Gastroesophageal sphincter (tissue), 4 donors: ENCODE data around the gene SNRNP70. TPM values are rescaled to one million over a fixed set of nuclear protein-coding genes. Genes with fewer than 3 reads are reported as not detected.

ENCODE experiments used
- ATAC-seq: fragments of 150-250 bp; one replicate; pipeline ENCODE4 v1.9.1; 2016; ENCODE audit warnings: mild to moderate bottlenecking, moderate library complexity
- H3K27ac ChIP-seq, 4 donors: fragments of 200-600 bp; sonication (generic) in 3 of 4; 1 replicate in 3 of 4; 2 replicates in 1 of 4; pipeline ENCODE4 v1.5.1; 2016 to 2019
- H3K27me3 ChIP-seq: fragments of 200-600 bp; sonication (generic); one replicate; pipeline ENCODE4 v1.5.1; 2019
- H3K36me3 ChIP-seq, 2 donors: fragments of 200-600 bp; sonication (generic); one replicate each; pipeline ENCODE4 v1.5.1; 2019; ENCODE audit warnings: control low read depth in 1 of 2
- H3K4me1 ChIP-seq, 3 donors: fragments of 200-600 bp; sonication (generic); 1 replicate in 2 of 3; 2 replicates in 1 of 3; pipeline ENCODE4 v1.5.1; 2016 to 2019; ENCODE audit warnings: control low read depth in 2 of 3
- H3K4me3 ChIP-seq, 2 donors: fragments of 200-600 bp; sonication (generic); one replicate each; pipeline ENCODE4 v1.5.1; 2019; ENCODE audit warnings: mild to moderate bottlenecking in 1 of 2, moderate library complexity in 1 of 2
- H3K9me3 ChIP-seq, 3 donors: fragments of 200-600 bp; sonication (generic); one replicate each; pipeline ENCODE4 v1.5.1; 2017 to 2019; ENCODE audit warnings: control low read depth in 2 of 3
- CTCF ChIP-seq, 4 experiments: fragments of 200-600 bp in 2 of 4; fragments of 450-650 bp in 2 of 4; sonication (generic) in 1 of 4; IDR thresholded peaks; one replicate each; pipeline ENCODE4 v1.5.1; 2017 to 2019; ENCODE audit warnings: antibody characterized with exemption in 4 of 4, mild to moderate bottlenecking in 2 of 4, moderate library complexity in 2 of 4
- EP300 ChIP-seq: sonication (generic); formaldehyde crosslinking; IDR thresholded peaks from one replicate; pipeline ENCODE4 v1.6.1; 2017; ENCODE audit warnings: antibody characterized with exemption, mild to moderate bottlenecking
- POLR2A ChIP-seq, 2 donors: fragments of 450-650 bp; IDR thresholded peaks; one replicate each; pipeline ENCODE4 v1.6.1; 2017; ENCODE audit warnings: antibody characterized with exemption in 2 of 2, mild to moderate bottlenecking in 2 of 2, moderate library complexity in 1 of 2
- POLR2AphosphoS5 ChIP-seq: sonication (generic); formaldehyde crosslinking; IDR thresholded peaks from one replicate; pipeline ENCODE4 v1.6.1; 2017; ENCODE audit warnings: antibody characterized with exemption
- WGBS, 2 donors: methylation state at CpG; one replicate each; pipeline ENCODE4 v1.1.5; 2018; ENCODE audit warnings: low coverage in 1 of 2; 5-methylcytosine and 5-hydroxymethylcytosine counted together
- total RNA-seq, 4 donors: library from RNA; depleted of rRNA; stranded (reverse); fragments of >200 nt; gene quantifications; one replicate each; pipeline ENCODE4 v1.1.0, GENCODE V29; 2016

Gene SNRNP70
- total RNA-seq, 4 donors from 2014 or later: 77.4 to 323 (median 192) TPM

- WGBS, 2 donors: no CpG with 5 or more reads among the region's 11 CpGs
- ATAC-seq: no peak
- peak overlapping the region in 3 of 4 donors; percentile 82 to 88 (median 83) for H3K27ac ChIP-seq
- no peaks in the 10 kb centered on the region for H3K27me3 ChIP-seq
- TF ChIP-seq EP300 (no peak), POLR2AphosphoS5 (no peak), POLR2A (IDR thresholded peaks at IDR 0.05) (no peak), CTCF (IDR thresholded peaks at IDR 0.05) (no peak)
- no peaks in the 10 kb centered on the region for H3K36me3 ChIP-seq
- H3K4me1 ChIP-seq: peaks cover 0 to 57% (median 30%) of the 10 kb centered on the region in 3 donors
- H3K9me3 ChIP-seq: no peaks in the 10 kb centered on the region
- H3K4me3 ChIP-seq: peak overlapping the region in 1 of 2 donors; percentile 77
Observed at GRCh38 chr19:49148044-49148682, 62.9 kb downstream of the SNRNP70 start.

GRCh38 chr19:49148784-49149651, 63.8 kb downstream of the SNRNP70 start:
- Histone ChIP-seq H3K4me1 (peaks cover 0 to 53% (median 28%) of the 10 kb centered on the region in 3 donors), H3K36me3 (no peaks in the 10 kb centered on the region), H3K9me3 (no peaks in the 10 kb centered on the region), H3K4me3 (peak overlapping the region; percentile 66 to 77), H3K27ac (peak overlapping the region; percentile 29 to 88 (median 82)), H3K27me3 (no peaks in the 10 kb centered on the region)
- ATAC-seq: peak; percentile 80
- no peak for TF ChIP-seq EP300
- peak; percentile 4 to 14 for TF ChIP-seq POLR2A (IDR thresholded peaks at IDR 0.05)
- WGBS, 2 donors: 2 to 4% methylated on average over 6 to 18 of the region's 49 CpGs

GRCh38 chr19:49149652-49150105, 64.4 kb downstream of the SNRNP70 start:
- ATAC-seq: peak; percentile 67
- H3K4me3 ChIP-seq: peak overlapping the region; percentile 66 to 77
- no peak for TF ChIP-seq POLR2A (IDR thresholded peaks at IDR 0.05)
- TF ChIP-seq POLR2AphosphoS5: peak; percentile 19
- TF ChIP-seq CTCF (IDR thresholded peaks at IDR 0.05): peak in 1 of 4 experiments; percentile 20
- TF ChIP-seq EP300: no peak
- H3K9me3 ChIP-seq: no peaks in the 10 kb centered on the region
- H3K27ac ChIP-seq: peak overlapping the region; percentile 29 to 88 (median 82)
- peaks cover 0 to 53% (median 28%) of the 10 kb centered on the region in 3 donors for H3K4me1 ChIP-seq
- H3K36me3 ChIP-seq: no peaks in the 10 kb centered on the region
- no peaks in the 10 kb centered on the region for H3K27me3 ChIP-seq
- WGBS, 2 donors: 0% methylated on average over 7 of the region's 23 CpGs; no CpG with 5 or more reads in 1 of the 2 donors

- 0% methylated on average over 8 of the region's 75 CpGs; no CpG with 5 or more reads in 1 of the 2 donors for WGBS, 2 donors
- peak; percentile 75 for ATAC-seq
- H3K27me3 ChIP-seq: no peaks in the 10 kb centered on the region
- TF ChIP-seq EP300: no peak
- no peak for TF ChIP-seq CTCF (IDR thresholded peaks at IDR 0.05)
- peak; percentile 4 for TF ChIP-seq POLR2AphosphoS5
- TF ChIP-seq POLR2A (IDR thresholded peaks at IDR 0.05): peak in 1 of 2 donors; percentile 20
- H3K4me3 ChIP-seq: peak overlapping the region; percentile 66 to 77
- no peaks in the 10 kb centered on the region for H3K36me3 ChIP-seq
- peaks cover 0 to 51% (median 28%) of the 10 kb centered on the region in 3 donors for H3K4me1 ChIP-seq
- H3K27ac ChIP-seq: peak overlapping the region; percentile 29 to 88 (median 82)
- no peaks in the 10 kb centered on the region for H3K9me3 ChIP-seq
Observed at GRCh38 chr19:49150106-49150943, 65.1 kb downstream of the SNRNP70 start.

GRCh38 chr19:49150944-49151243, 65.6 kb downstream of the SNRNP70 start:
- 0 to 9% methylated on average over 1 to 4 of the region's 16 CpGs for WGBS, 2 donors
- ATAC-seq: no peak
- H3K4me1 ChIP-seq: peaks cover 0 to 45% (median 24%) of the 10 kb centered on the region in 3 donors
- H3K4me3 ChIP-seq: peak overlapping the region; percentile 66 to 77
- peak overlapping the region in 3 of 4 donors; percentile 82 to 88 (median 83) for H3K27ac ChIP-seq
- TF ChIP-seq POLR2A (IDR thresholded peaks at IDR 0.05): no peak
- no peak for TF ChIP-seq EP300
- TF ChIP-seq POLR2AphosphoS5: no peak
- TF ChIP-seq CTCF (IDR thresholded peaks at IDR 0.05): no peak
- H3K9me3 ChIP-seq: no peaks in the 10 kb centered on the region
- H3K27me3 ChIP-seq: no peaks in the 10 kb centered on the region
- no peaks in the 10 kb centered on the region for H3K36me3 ChIP-seq
